IMR-90 (cell line): ENCODE results near the gene MRPL40. TPM values are rescaled to one million over a fixed set of nuclear protein-coding genes. Genes with fewer than 3 reads are reported as not detected.

Experiments used
- ATAC-seq: fragments of 200-7000 bp; cut with Tn5 transposase; 2 replicates; pipeline ENCODE4 v1.9.1; 2020; ENCODE audit warnings: low read depth, mild to moderate bottlenecking, moderate library complexity
- BruUV-seq: library from RNA; stranded (reverse); fragments of 400-500 nt; replicated peaks from 2 replicates; lab custom pipeline; 2021; lab: Mats Ljungman, UMichigan
- CTCF ChIA-PET: fragments of 300-600 bp; formaldehyde crosslinking; extraction: SDS; loops from one replicate; lab custom pipeline; 2021; ENCODE audit warnings: antibody characterized with exemption; lab: Yijun Ruan, JAX
- POLR2A ChIA-PET: fragments of 300-600 bp; sonication (Branson Sonifier 250); formaldehyde crosslinking; loops from one replicate; lab custom pipeline; 2022; ENCODE audit warnings: antibody characterized with exemption; ENCODE audit not compliant: unreplicated experiment; lab: Charles Lee
- DNase-seq: peaks from one replicate; pipeline ENCODE4 v3.0.0; 2013
- H2AFZ ChIP-seq: replicated peaks from 2 replicates; pipeline ENCODE3; 2013; ENCODE audit warnings: low read length, mild to moderate bottlenecking; ENCODE audit not compliant: poor library complexity
- H2AK5ac ChIP-seq: 2 replicates; pipeline ENCODE4 v1.6.1; 2013; ENCODE audit warnings: low read depth, low read length, inconsistent platforms
- H2AK9ac ChIP-seq: replicated peaks from 2 replicates; pipeline ENCODE3; 2013; ENCODE audit warnings: mild to moderate bottlenecking, low read depth, low read length, moderate library complexity; ENCODE audit not compliant: poor library complexity
- H2BK120ac ChIP-seq: 2 replicates; pipeline ENCODE4 v1.6.1; 2013; ENCODE audit warnings: low read depth, low read length, inconsistent platforms
- H2BK15ac ChIP-seq: 3 replicates; pipeline ENCODE4 v1.6.1; 2013; ENCODE audit warnings: low read depth, low read length, inconsistent platforms
- H2BK20ac ChIP-seq: 2 replicates; pipeline ENCODE4 v1.6.1; 2013; ENCODE audit warnings: low read depth, mild to moderate bottlenecking, inconsistent platforms, low read length, moderate library complexity
- H2BK5ac ChIP-seq: 2 replicates; pipeline ENCODE4 v1.6.1; 2013; ENCODE audit warnings: mild to moderate bottlenecking, low read depth, low read length, inconsistent platforms; ENCODE audit not compliant: poor library complexity, severe bottlenecking
- H3K14ac ChIP-seq: replicated peaks from 2 replicates; pipeline ENCODE4 v1.6.1; 2013; ENCODE audit warnings: low read depth, low read length, inconsistent platforms
- H3K18ac ChIP-seq: 2 replicates; pipeline ENCODE4 v1.6.1; 2013; ENCODE audit warnings: low read depth, low read length, control low read depth
- H3K23ac ChIP-seq: 2 replicates; pipeline ENCODE4 v1.6.1; 2013; ENCODE audit warnings: low read depth, low read length, inconsistent platforms
- H3K27ac ChIP-seq: 2 replicates; pipeline ENCODE4 v1.5.1; 2013; ENCODE audit warnings: mild to moderate bottlenecking, control low read depth, low read length; ENCODE audit not compliant: insufficient read depth
- H3K27me3 ChIP-seq: 2 replicates; pipeline ENCODE4 v1.6.1; 2013; ENCODE audit warnings: low read length; ENCODE audit not compliant: control insufficient read depth, insufficient read depth
- H3K36me3 ChIP-seq: 2 replicates; pipeline ENCODE4 v1.6.1; 2013; ENCODE audit warnings: low read length, mixed read lengths; ENCODE audit not compliant: control insufficient read depth, insufficient read depth
- H3K4ac ChIP-seq: 2 replicates; pipeline ENCODE4 v1.6.1; 2013; ENCODE audit warnings: low read depth, low read length, inconsistent platforms
- H3K4me1 ChIP-seq: 2 replicates; pipeline ENCODE4 v1.6.1; 2013; ENCODE audit warnings: low read length, mixed read lengths; ENCODE audit not compliant: control insufficient read depth, insufficient read depth
- H3K4me2 ChIP-seq: 2 replicates; pipeline ENCODE4 v1.6.1; 2013; ENCODE audit warnings: low read depth, mild to moderate bottlenecking, control low read depth, low read length, moderate library complexity
- H3K4me3 ChIP-seq: 2 replicates; pipeline ENCODE4 v1.5.1; 2013; ENCODE audit warnings: low read depth, mild to moderate bottlenecking, control low read depth, low read length, moderate library complexity; ENCODE audit not compliant: insufficient read depth
- H3K56ac ChIP-seq: 2 replicates; pipeline ENCODE4 v1.6.1; 2013; ENCODE audit warnings: low read length, inconsistent platforms; ENCODE audit not compliant: insufficient read depth; ENCODE audit errors: extremely low read depth
- H3K79me1 ChIP-seq, 2 experiments: 2 replicates each; pipeline ENCODE4 v1.6.1; 2013; ENCODE audit warnings: low read length in 2 of 2, inconsistent platforms in 1 of 2, low read depth in 1 of 2
- H3K9ac ChIP-seq: 2 replicates; pipeline ENCODE4 v1.6.1; 2013; ENCODE audit warnings: low read depth, low read length, control low read depth
- H3K9me1 ChIP-seq: 2 replicates; pipeline ENCODE4 v1.6.1; 2013; ENCODE audit warnings: low read length, inconsistent platforms; ENCODE audit not compliant: insufficient read depth
- H3K9me3 ChIP-seq: 2 replicates; pipeline ENCODE4 v1.6.1; 2013; ENCODE audit warnings: low read length; ENCODE audit not compliant: control insufficient read depth, insufficient read depth
- H4K20me1 ChIP-seq: 2 replicates; pipeline ENCODE4 v1.6.1; 2013; ENCODE audit warnings: low read length, inconsistent platforms; ENCODE audit not compliant: insufficient read depth
- H4K5ac ChIP-seq: 2 replicates; pipeline ENCODE4 v1.6.1; 2013; ENCODE audit warnings: mild to moderate bottlenecking, low read depth, low read length, control low read depth
- H4K8ac ChIP-seq, 2 experiments: 2 replicates each; pipeline ENCODE4 v1.6.1; 2013; ENCODE audit warnings: low read depth in 2 of 2, low read length in 2 of 2, control low read depth in 1 of 2, inconsistent platforms in 1 of 2
- H4K91ac ChIP-seq: 2 replicates; pipeline ENCODE4 v1.6.1; 2013; ENCODE audit warnings: low read depth, low read length, inconsistent platforms; ENCODE audit not compliant: insufficient read depth
- CEBPB ChIP-seq: IDR thresholded peaks from 2 replicates; pipeline ENCODE4 v1.6.1; 2012; ENCODE audit warnings: low read depth, low read length, improper control_type of control experiment
- CHD1 ChIP-seq: IDR thresholded peaks from 2 replicates; pipeline ENCODE4 v1.6.1; 2012; ENCODE audit warnings: low read depth, low read length, improper control_type of control experiment
- FOS ChIP-seq: fragments of 150-350 bp; IDR thresholded peaks from 2 replicates; pipeline ENCODE4 v1.6.1; 2016; ENCODE audit warnings: low read depth, low read length
- MAFK ChIP-seq: IDR thresholded peaks from 2 replicates; pipeline ENCODE4 v1.6.1; 2012; ENCODE audit warnings: low read depth, low read length, improper control_type of control experiment
- MAZ ChIP-seq: IDR thresholded peaks from 2 replicates; pipeline ENCODE4 v1.6.1; 2012; ENCODE audit warnings: low read depth, mild to moderate bottlenecking, low read length, improper control_type of control experiment, moderate library complexity, borderline replicate concordance
- MXI1 ChIP-seq: IDR thresholded peaks from 2 replicates; pipeline ENCODE4 v1.6.1; 2012; ENCODE audit warnings: low read depth, mild to moderate bottlenecking, low read length, moderate library complexity, borderline replicate concordance
- NFE2L2 ChIP-seq: fragments of 150-350 bp; IDR thresholded peaks from 2 replicates; pipeline ENCODE4 v1.6.1; 2016; ENCODE audit warnings: low read depth, mild to moderate bottlenecking, low read length
- POLR2A ChIP-seq: IDR thresholded peaks from 2 replicates; pipeline ENCODE4 v1.6.1; 2012; ENCODE audit warnings: mild to moderate bottlenecking, low read depth, low read length
- RAD21 ChIP-seq: IDR thresholded peaks from 2 replicates; pipeline ENCODE4 v1.6.1; 2012; ENCODE audit warnings: low read length, improper control_type of control experiment
- RCOR1 ChIP-seq: IDR thresholded peaks from 2 replicates; pipeline ENCODE4 v1.6.1; 2012; ENCODE audit warnings: mild to moderate bottlenecking, low read length, improper control_type of control experiment; ENCODE audit not compliant: insufficient replicate concordance
- RFX5 ChIP-seq: IDR thresholded peaks from 2 replicates; pipeline ENCODE4 v1.8.0; 2012; ENCODE audit warnings: low read depth, mild to moderate bottlenecking, low read length, moderate library complexity
- SMC3 ChIP-seq: fragments of 150-350 bp; IDR thresholded peaks from 2 replicates; pipeline ENCODE4 v1.6.1; 2016; ENCODE audit warnings: low read depth, mild to moderate bottlenecking, antibody characterized with exemption, low read length, moderate library complexity
- WGBS, 2 experiments: methylation state at CpG; one replicate each; pipeline versions ENCODE4 v1.1.5 to v1.1.7; 2013; ENCODE audit warnings: missing lambda C conversion rate in 2 of 2; ENCODE audit not compliant: insufficient read length in 1 of 2; ENCODE audit errors: extremely low coverage in 2 of 2; 5-methylcytosine and 5-hydroxymethylcytosine counted together
- dilution Hi-C: fragments of 300-500 bp; cut with HindIII; formaldehyde crosslinking; loops from one replicate; pipeline ENCODE4 v1.14.3; 2018; ENCODE audit warnings: low sequenced_read_pairs; ENCODE audit not compliant: unreplicated experiment
- in situ Hi-C: fragments of 300-500 bp; cut with MboI; formaldehyde crosslinking; loops from 3 replicates; pipeline ENCODE4 v1.14.3; 2019; ENCODE audit warnings: low sequenced_read_pairs, inconsistent platforms, mixed read lengths
- intact Hi-C: fragments of 100-400 bp; cut with micrococcal nuclease; formaldehyde crosslinking; loops from 2 replicates; pipeline ENCODE4 v1.10.0; 2022
- polyA plus RNA-seq, 3 experiments: library from polyadenylated mRNA; depleted of rRNA; stranded (reverse); fragments of >200 nt; gene quantifications; 2 replicates each; pipeline ENCODE4 v1.2.3, GENCODE V29; 2012; ENCODE audit warnings: low replicate concordance in 1 of 3
- total RNA-seq: library from RNA; depleted of rRNA; stranded (reverse); fragments of >200 nt; gene quantifications from 2 replicates; pipeline ENCODE4 v1.2.3, GENCODE V29; 2012
- TF ChIP-seq, protein P1 (sequence below): fragments of 150-350 bp; IDR thresholded peaks from 2 replicates; pipeline ENCODE4 v1.6.1; 2017; ENCODE audit warnings: mild to moderate bottlenecking, antibody characterized with exemption, low read length, low read depth
- TF ChIP-seq, protein P2 (sequence below): conservative IDR thresholded peaks from 2 replicates; pipeline ENCODE4 v1.5.1; 2012; ENCODE audit warnings: mild to moderate bottlenecking, low read depth, low read length, improper control_type of control experiment

MRPL40 gene
- total and polyA plus RNA-seq, 2 of the 4 experiments (the other 2 are of a cell fraction): 36.7 to 37.5 TPM

DNA sequence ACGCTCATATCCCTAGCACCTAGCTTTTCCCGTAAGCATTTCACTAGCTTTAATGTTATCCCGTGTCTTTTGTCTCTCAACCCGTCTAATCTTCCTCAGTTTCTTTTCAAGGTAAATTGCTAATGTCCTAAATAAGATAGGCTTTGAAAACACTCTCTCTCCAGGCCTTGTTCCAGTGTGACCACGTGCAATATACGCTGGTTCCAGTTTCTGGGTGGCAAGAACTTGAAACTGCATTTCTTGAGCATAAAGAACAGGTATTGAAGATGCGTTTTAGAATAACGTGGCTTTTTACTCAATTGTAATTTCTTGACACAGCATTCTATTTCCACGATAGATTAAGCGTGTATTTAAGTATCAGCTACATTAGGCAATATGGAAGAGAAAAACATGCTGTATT, 48.4 kb downstream of the MRPL40 start:
- no peak overlapping the region for H2AK9ac ChIP-seq
- no peak overlapping the region for H2BK120ac ChIP-seq
- ChIA-PET POLR2A (no interaction called here), CTCF (no interaction called here)
- H3K4me2 ChIP-seq: peak overlapping the region; percentile 5; the same call in 1 of the 2 replicates
- H3K23ac ChIP-seq: no peak overlapping the region
- no peak overlapping the region for H2BK5ac ChIP-seq
- H3K4me1 ChIP-seq: peaks cover 3% of the 10 kb centered on the region
- no peak overlapping the region for H3K18ac ChIP-seq
- H3K4me3 ChIP-seq: no peak overlapping the region
- no peak overlapping the region for H4K8ac ChIP-seq
- 47% methylated on average over 3 of the region's 10 CpGs; no CpG with 5 or more reads in 1 of the 2 experiments for WGBS, 2 experiments
- peaks cover 17 to 45% of the 10 kb centered on the region in 2 experiments; a peak in 3 of 4 replicates for H3K79me1 ChIP-seq
- TF ChIP-seq RFX5 (no peak), CHD1 (no peak), RAD21 (no peak), NFE2L2 (no peak), CEBPB (no peak), FOS (no peak), RCOR1 (no peak), MAZ (no peak), SMC3 (no peak), MXI1 (no peak), MAFK (no peak), POLR2A (no peak)
- TF ChIP-seq, protein P1, sequence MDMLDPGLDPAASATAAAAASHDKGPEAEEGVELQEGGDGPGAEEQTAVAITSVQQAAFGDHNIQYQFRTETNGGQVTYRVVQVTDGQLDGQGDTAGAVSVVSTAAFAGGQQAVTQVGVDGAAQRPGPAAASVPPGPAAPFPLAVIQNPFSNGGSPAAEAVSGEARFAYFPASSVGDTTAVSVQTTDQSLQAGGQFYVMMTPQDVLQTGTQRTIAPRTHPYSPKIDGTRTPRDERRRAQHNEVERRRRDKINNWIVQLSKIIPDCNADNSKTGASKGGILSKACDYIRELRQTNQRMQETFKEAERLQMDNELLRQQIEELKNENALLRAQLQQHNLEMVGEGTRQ: no peak
- TF ChIP-seq, protein P2, sequence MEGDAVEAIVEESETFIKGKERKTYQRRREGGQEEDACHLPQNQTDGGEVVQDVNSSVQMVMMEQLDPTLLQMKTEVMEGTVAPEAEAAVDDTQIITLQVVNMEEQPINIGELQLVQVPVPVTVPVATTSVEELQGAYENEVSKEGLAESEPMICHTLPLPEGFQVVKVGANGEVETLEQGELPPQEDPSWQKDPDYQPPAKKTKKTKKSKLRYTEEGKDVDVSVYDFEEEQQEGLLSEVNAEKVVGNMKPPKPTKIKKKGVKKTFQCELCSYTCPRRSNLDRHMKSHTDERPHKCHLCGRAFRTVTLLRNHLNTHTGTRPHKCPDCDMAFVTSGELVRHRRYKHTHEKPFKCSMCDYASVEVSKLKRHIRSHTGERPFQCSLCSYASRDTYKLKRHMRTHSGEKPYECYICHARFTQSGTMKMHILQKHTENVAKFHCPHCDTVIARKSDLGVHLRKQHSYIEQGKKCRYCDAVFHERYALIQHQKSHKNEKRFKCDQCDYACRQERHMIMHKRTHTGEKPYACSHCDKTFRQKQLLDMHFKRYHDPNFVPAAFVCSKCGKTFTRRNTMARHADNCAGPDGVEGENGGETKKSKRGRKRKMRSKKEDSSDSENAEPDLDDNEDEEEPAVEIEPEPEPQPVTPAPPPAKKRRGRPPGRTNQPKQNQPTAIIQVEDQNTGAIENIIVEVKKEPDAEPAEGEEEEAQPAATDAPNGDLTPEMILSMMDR: no peak
- no peak overlapping the region for H4K91ac ChIP-seq
- peaks cover 15% of the 10 kb centered on the region for H4K20me1 ChIP-seq
- ATAC-seq (no peak), DNase-seq (no peak)
- H2AK5ac ChIP-seq: no peak overlapping the region
- no peak overlapping the region for H2BK15ac ChIP-seq
- dilution Hi-C loops: no loop called here
- no peak overlapping the region for H2BK20ac ChIP-seq
- no TSS peak for BruUV-seq
- in situ Hi-C loops: no loop called here
- no peak overlapping the region for H3K27ac ChIP-seq
- no peak overlapping the region for H3K9ac ChIP-seq
- intact Hi-C loops: no loop called here
- H3K4ac ChIP-seq: no peak overlapping the region
- peaks cover 3% of the 10 kb centered on the region; the same call in 1 of the 2 replicates for H3K9me1 ChIP-seq
- H3K36me3 ChIP-seq: peaks cover 3% of the 10 kb centered on the region; the same call in 1 of the 2 replicates
- H3K9me3 ChIP-seq: no peaks in the 10 kb centered on the region
- H3K56ac ChIP-seq: no peak overlapping the region
- no peak overlapping the region for H4K5ac ChIP-seq
- H2AFZ ChIP-seq: no peak overlapping the region
- H3K27me3 ChIP-seq: no peaks in the 10 kb centered on the region
- no peak overlapping the region for H3K14ac ChIP-seq
